H1 (cell line): ENCODE measurements around the gene LSM7. TPM values are rescaled to one million over a fixed set of nuclear protein-coding genes. Genes with fewer than 3 reads are reported as not detected.

Source experiments
- FOSL1 ChIP-seq: IDR thresholded peaks from 2 replicates; pipeline ENCODE4 v1.6.1; 2011; ENCODE audit warnings: mild to moderate bottlenecking, low read depth, low read length, moderate library complexity; ENCODE audit not compliant: insufficient read depth
- GABPA ChIP-seq: IDR thresholded peaks from 2 replicates; pipeline ENCODE4 v1.6.1; 2011; ENCODE audit warnings: mild to moderate bottlenecking, low read length, moderate library complexity, borderline replicate concordance; ENCODE audit not compliant: insufficient read depth
- KDM5A ChIP-seq: fragments of 200-600 bp; IDR thresholded peaks from 2 replicates; pipeline ENCODE4 v1.7.1; 2012; ENCODE audit warnings: mild to moderate bottlenecking, low read length, inconsistent platforms, mixed read lengths
- RBBP5 ChIP-seq: IDR thresholded peaks from 2 replicates; pipeline ENCODE4 v1.7.1; 2012; ENCODE audit warnings: low read depth, mild to moderate bottlenecking, inconsistent platforms, low read length, moderate library complexity, borderline replicate concordance
- TAF1 ChIP-seq: IDR thresholded peaks from 2 replicates; pipeline ENCODE4 v1.6.1; 2011; ENCODE audit warnings: mild to moderate bottlenecking, low read depth, low read length
- polyA plus RNA-seq, 7 experiments: library from polyadenylated mRNA; depleted of rRNA in 3 of 7; stranded (reverse) in 5 of 7; unstranded in 2 of 7; fragments of >200 nt in 5 of 7; fragments of 200-250 nt in 2 of 7; gene quantifications; 1 replicate in 5 of 7; 2 replicates in 1 of 7; 4 replicates in 1 of 7; pipeline versions ENCODE4 v1.2.1 to v1.2.3, GENCODE V29; 2011 to 2013; ENCODE audit warnings: missing spikeins in 2 of 7, mixed read lengths in 2 of 7
- total RNA-seq: library from RNA; stranded (reverse); fragmentation: NEBNext Ultra II Directional; extraction: Animal tissue kit (Norgen Biotek cat#: 25700); gene quantifications from 2 replicates; pipeline ENCODE4 v1.2.1, GENCODE V29; 2021
- TF ChIP-seq, protein P1 (sequence below): IDR thresholded peaks from 2 replicates; pipeline ENCODE4 v1.6.1; 2012; ENCODE audit warnings: inconsistent platforms
- TF ChIP-seq, protein P2 (sequence below): IDR thresholded peaks from 2 replicates; pipeline ENCODE4 v1.6.1; 2012; ENCODE audit warnings: low read length, inconsistent platforms
- TF ChIP-seq, protein P3 (sequence below), 3 experiments: IDR thresholded peaks; 1 replicate in 2 of 3; 2 replicates in 1 of 3; pipeline versions ENCODE4 v1.5.1 to v1.6.1; 2011; ENCODE audit warnings: low read length in 3 of 3, mild to moderate bottlenecking in 3 of 3, inconsistent platforms in 2 of 3, low read depth in 1 of 3, moderate library complexity in 1 of 3; ENCODE audit not compliant: insufficient read depth in 1 of 3; ENCODE audit errors: control extremely low read depth in 1 of 3

LSM7 gene
- total and polyA plus RNA-seq, 2 of the 8 experiments (the other 6 are each of a cell fraction or from before 2014, with no cell fraction given), result 228 to 1,335 TPM

DNA sequence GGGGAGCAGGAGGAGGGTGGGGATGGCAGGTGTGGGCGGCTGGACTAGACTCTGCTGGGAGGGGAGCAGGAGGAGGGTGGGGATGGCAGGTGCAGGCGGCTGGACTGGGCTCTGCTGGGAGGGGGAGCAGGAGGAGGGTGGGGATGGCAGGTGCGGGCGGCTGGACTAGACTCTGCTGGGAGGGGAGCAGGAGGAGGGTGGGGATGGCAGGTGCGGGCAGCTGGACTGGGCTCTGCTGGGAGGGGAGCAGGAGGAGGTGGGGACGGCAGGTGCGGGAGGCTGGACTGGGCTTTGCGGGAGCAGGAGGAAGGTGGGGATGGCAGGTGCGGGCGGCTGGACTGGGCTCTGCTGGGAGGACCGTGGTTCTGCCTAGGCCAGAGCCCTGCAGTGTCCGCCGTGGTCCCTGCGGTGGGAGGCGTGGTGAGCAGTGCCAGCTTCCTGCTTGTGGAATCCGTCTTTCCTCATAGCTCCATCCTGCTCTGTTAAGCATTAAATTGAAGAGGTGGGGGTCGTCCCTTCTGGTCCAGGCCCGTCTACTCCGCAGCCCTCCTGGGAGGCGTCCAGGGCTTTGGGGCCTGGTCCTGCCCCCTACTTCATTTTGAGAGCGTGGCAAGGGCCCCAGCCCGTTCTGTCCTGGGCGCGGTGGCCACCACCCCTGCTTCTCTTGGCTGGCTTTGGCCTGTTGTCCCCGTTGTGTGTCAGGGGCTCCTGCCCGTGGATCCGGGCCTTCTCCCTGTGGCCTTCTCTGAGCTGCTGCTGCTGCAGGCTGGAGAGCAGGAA lies 4.8 kb upstream of the LSM7 start (continued):
- TF ChIP-seq, protein P1, sequence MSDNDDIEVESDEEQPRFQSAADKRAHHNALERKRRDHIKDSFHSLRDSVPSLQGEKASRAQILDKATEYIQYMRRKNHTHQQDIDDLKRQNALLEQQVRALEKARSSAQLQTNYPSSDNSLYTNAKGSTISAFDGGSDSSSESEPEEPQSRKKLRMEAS, result no peak
- TF ChIP-seq GABPA (no peak), RBBP5 (no peak), FOSL1 (no peak), TAF1 (no peak), KDM5A (no peak)
- TF ChIP-seq, protein P2, sequence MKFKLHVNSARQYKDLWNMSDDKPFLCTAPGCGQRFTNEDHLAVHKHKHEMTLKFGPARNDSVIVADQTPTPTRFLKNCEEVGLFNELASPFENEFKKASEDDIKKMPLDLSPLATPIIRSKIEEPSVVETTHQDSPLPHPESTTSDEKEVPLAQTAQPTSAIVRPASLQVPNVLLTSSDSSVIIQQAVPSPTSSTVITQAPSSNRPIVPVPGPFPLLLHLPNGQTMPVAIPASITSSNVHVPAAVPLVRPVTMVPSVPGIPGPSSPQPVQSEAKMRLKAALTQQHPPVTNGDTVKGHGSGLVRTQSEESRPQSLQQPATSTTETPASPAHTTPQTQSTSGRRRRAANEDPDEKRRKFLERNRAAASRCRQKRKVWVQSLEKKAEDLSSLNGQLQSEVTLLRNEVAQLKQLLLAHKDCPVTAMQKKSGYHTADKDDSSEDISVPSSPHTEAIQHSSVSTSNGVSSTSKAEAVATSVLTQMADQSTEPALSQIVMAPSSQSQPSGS, result no peak
- TF ChIP-seq, protein P3, sequence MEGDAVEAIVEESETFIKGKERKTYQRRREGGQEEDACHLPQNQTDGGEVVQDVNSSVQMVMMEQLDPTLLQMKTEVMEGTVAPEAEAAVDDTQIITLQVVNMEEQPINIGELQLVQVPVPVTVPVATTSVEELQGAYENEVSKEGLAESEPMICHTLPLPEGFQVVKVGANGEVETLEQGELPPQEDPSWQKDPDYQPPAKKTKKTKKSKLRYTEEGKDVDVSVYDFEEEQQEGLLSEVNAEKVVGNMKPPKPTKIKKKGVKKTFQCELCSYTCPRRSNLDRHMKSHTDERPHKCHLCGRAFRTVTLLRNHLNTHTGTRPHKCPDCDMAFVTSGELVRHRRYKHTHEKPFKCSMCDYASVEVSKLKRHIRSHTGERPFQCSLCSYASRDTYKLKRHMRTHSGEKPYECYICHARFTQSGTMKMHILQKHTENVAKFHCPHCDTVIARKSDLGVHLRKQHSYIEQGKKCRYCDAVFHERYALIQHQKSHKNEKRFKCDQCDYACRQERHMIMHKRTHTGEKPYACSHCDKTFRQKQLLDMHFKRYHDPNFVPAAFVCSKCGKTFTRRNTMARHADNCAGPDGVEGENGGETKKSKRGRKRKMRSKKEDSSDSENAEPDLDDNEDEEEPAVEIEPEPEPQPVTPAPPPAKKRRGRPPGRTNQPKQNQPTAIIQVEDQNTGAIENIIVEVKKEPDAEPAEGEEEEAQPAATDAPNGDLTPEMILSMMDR (IDR thresholded peaks at IDR 0.05; ENCODE audit: control extremely low read depth in 1 of 3, insufficient read depth in 1 of 3, low read depth in 1 of 3, low read length in 3 of 3), result no peak
